Stomach (tissue), 4 donors: ENCODE data around the gene PRTN3.
"Not testable (repeated sequence)": the region's sequence is repeated elsewhere in the genome, so short reads cannot be mapped to it uniquely, and the experiment has no call there.

Source experiments
- POLR2AphosphoS5 ChIP-seq, 3 donors: sonication (generic); formaldehyde crosslinking; IDR thresholded peaks; one replicate each; pipeline ENCODE4 v1.6.1; 2016; ENCODE audit warnings: antibody characterized with exemption in 3 of 3
- TF ChIP-seq, protein P1 (sequence below), 7 experiments: fragments of 450-650 bp in 4 of 7; fragments of 200-600 bp in 3 of 7; sonication (generic) in 3 of 7; IDR thresholded peaks; one replicate each; pipeline ENCODE4 v1.5.1; 2016 to 2019; ENCODE audit warnings: antibody characterized with exemption in 7 of 7, control low read depth in 2 of 7, mild to moderate bottlenecking in 1 of 7

DNA sequence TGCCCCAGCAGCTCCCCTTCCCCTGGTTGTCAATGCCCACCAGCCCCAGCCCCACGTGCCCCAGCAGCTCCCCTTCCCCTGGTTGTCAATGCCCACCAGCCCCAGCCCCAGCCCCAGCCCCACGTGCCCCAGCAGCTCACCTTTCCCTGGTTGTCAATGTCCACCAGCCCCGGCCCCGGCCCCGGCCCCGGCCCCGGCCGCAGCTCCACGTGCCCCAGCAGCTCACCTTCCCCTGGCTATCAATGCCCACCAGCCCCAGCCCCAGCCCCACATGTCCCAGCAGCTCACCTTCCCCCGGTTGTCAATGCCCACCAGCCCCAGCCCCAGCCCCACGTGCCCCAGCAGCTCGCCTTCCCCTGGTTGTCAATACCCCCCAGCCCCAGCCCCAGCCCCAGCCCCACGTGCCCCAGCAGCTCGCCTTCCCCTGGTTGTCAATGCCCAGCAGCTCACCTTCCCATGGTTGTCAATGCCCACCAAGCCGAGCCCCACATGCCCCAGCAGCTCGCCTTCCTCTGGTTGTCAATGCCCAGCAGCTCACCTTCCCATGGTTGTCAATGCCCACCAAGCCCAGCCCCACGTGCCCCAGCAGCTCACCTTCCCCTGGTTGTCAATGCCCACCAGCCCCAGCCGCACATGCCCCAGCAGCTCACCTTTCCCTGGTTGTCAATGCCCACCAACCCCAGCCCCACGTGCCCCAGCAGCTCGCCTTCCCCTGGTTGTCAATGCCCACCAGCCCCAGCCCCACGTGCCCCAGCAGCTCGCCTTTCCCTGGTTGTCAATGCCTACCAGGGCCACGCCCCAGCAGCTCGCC is 38.2 kb downstream of the PRTN3 start:
- TF ChIP-seq, protein P1, sequence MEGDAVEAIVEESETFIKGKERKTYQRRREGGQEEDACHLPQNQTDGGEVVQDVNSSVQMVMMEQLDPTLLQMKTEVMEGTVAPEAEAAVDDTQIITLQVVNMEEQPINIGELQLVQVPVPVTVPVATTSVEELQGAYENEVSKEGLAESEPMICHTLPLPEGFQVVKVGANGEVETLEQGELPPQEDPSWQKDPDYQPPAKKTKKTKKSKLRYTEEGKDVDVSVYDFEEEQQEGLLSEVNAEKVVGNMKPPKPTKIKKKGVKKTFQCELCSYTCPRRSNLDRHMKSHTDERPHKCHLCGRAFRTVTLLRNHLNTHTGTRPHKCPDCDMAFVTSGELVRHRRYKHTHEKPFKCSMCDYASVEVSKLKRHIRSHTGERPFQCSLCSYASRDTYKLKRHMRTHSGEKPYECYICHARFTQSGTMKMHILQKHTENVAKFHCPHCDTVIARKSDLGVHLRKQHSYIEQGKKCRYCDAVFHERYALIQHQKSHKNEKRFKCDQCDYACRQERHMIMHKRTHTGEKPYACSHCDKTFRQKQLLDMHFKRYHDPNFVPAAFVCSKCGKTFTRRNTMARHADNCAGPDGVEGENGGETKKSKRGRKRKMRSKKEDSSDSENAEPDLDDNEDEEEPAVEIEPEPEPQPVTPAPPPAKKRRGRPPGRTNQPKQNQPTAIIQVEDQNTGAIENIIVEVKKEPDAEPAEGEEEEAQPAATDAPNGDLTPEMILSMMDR (IDR thresholded peaks at IDR 0.05) = not testable (repeated sequence)
- not testable (repeated sequence) for TF ChIP-seq POLR2AphosphoS5 (IDR thresholded peaks at IDR 0.05)
